Measurements from ENCODE around the gene NIPBL. TPM values are rescaled to one million over a fixed set of nuclear protein-coding genes. Genes with fewer than 3 reads are reported as not detected.

NIPBL gene
- total RNA-seq, 4 donors from 2014 or later, result 54.9 to 76.0 (median 64.8) TPM

GRCh38 chr5:37045703-37046102, 169.1 kb downstream of the NIPBL start:
- TF ChIP-seq CTCF (IDR thresholded peaks at IDR 0.05; ENCODE audit: low read depth), result no peak

DNA sequence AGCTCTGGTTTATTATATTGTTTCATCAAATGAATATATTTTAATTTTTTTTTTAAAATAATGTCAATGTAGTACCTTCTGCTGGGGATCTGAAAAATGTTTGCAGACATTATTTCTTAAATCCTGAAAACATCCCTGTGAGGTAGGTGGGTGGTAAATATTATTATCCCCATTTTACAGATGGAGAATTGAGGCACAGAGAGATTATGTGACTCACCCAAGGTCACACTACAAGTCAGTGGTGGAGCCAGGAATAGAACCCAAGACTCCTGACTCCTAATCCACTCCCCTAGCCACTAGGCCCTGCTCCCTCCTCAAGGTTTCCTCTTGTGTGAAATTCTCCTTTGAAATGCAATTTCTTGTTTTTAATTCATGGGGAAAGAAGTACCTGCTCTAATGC, 171.4 kb downstream of the NIPBL start:
- TF ChIP-seq CTCF (IDR thresholded peaks at IDR 0.05; ENCODE audit: low read depth), result no peak

GRCh38 chr5:37054391-37054790, 177.8 kb downstream of the NIPBL start:
- no peak for TF ChIP-seq CTCF (IDR thresholded peaks at IDR 0.05; ENCODE audit: low read depth)

DNA sequence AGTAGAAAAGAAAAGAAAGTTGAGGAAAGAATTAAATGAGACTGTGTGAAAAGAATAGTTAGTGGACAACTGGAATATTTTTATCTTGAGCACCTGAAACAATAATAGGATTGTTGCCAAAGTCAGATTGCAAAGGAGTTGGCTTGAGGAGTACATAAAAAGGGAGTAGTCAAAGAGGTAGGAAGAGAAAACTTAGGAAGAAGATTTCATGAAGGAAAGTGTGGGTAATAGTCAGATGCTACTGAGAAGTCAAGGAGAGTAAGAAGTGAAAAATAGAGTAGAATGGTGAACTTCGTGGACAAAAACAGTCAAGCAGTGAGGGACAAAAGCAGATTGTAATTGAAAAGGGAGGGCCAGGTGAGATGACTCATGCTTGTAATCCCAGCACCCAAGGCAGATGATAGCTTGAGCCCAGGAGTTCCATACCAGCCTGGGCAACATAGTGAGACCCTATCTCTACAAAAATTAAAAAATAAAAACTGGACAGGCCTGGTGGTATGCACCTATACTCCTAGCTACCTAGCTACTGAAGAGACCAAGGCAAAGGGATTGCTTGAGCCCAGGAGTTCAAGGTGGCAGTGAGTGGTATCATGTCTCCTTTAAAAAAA, 178.9 kb downstream of the NIPBL start:
- no peak for TF ChIP-seq CTCF (IDR thresholded peaks at IDR 0.05; ENCODE audit: low read depth)

DNA sequence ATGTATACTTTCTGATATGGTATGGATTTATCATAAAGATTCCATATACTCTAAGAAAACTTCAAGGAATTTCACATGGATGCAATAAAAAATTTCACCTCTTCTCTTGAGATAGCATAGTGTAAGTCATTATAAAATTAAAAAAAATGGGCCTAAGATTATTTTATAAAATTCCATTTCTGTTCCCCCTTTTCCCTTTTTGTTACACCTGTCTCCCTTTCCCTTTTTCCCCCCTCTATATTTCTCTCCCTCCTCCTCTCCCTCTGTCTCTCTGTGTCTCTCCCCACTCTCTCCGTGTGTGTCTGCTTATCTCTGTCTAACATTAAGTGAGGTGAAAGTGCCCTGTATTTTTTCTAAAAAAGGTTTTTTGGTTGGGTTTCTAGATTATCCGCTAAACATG, 180.2 kb downstream of the NIPBL start:
- no peak for TF ChIP-seq CTCF (IDR thresholded peaks at IDR 0.05; ENCODE audit: low read depth)

DNA sequence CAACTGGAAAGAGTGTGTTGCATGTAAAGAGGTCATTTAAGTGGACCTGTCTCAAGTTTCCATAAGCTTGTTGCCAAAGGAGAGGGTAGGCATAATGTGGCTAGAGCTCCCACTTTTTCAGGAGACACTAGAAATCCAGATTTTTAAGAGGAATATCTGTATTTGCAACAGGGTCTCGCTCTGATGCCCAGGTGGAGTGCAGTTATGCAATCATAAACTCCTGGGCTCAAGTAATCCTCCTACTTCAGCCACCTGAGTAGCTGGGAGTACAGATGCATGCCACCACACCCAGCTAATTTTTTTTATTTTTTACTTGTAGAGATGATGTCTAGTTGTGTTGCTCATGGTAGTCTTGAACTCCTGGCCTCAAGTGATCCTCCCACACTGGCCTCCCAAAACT, 183.5 kb downstream of the NIPBL start:
- TF ChIP-seq CTCF (IDR thresholded peaks at IDR 0.05; ENCODE audit: low read depth), result no peak

GRCh38 chr5:37063739-37064138, 187.2 kb downstream of the NIPBL start:
- no peak for TF ChIP-seq CTCF (IDR thresholded peaks at IDR 0.05; ENCODE audit: low read depth)
